ENCODE data around the gene CAPN2. TPM values are rescaled to one million over a fixed set of nuclear protein-coding genes. Genes with fewer than 3 reads are reported as not detected.
A peak's percentile ranks its signal among the peaks of the same experiment; 100 is the strongest.

CAPN2 gene
- total RNA-seq, 1 donor from 2014 or later = 271 TPM

GRCh38 chr1:223713546-223714420, 1.4 kb downstream of the CAPN2 start:
- Mint-ChIP-seq H3K36me3 (ENCODE audit: unreplicated experiment) (peaks cover 11% of the 10 kb centered on the region), H3K4me3 (ENCODE audit: unreplicated experiment) (peak overlapping the region; percentile 93), H3K27ac (ENCODE audit: unreplicated experiment) (peak overlapping the region; percentile 85), H3K27me3 (ENCODE audit: unreplicated experiment) (no peaks in the 10 kb centered on the region), H3K4me1 (ENCODE audit: unreplicated experiment) (peaks cover 71% of the 10 kb centered on the region), H3K9me3 (ENCODE audit: unreplicated experiment) (no peaks in the 10 kb centered on the region)
- TF ChIP-seq, protein P1, sequence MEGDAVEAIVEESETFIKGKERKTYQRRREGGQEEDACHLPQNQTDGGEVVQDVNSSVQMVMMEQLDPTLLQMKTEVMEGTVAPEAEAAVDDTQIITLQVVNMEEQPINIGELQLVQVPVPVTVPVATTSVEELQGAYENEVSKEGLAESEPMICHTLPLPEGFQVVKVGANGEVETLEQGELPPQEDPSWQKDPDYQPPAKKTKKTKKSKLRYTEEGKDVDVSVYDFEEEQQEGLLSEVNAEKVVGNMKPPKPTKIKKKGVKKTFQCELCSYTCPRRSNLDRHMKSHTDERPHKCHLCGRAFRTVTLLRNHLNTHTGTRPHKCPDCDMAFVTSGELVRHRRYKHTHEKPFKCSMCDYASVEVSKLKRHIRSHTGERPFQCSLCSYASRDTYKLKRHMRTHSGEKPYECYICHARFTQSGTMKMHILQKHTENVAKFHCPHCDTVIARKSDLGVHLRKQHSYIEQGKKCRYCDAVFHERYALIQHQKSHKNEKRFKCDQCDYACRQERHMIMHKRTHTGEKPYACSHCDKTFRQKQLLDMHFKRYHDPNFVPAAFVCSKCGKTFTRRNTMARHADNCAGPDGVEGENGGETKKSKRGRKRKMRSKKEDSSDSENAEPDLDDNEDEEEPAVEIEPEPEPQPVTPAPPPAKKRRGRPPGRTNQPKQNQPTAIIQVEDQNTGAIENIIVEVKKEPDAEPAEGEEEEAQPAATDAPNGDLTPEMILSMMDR (IDR thresholded peaks at IDR 0.05) = no peak
- no peak for DNase-seq (ENCODE audit: extremely low spot score, unreplicated experiment)

DNA sequence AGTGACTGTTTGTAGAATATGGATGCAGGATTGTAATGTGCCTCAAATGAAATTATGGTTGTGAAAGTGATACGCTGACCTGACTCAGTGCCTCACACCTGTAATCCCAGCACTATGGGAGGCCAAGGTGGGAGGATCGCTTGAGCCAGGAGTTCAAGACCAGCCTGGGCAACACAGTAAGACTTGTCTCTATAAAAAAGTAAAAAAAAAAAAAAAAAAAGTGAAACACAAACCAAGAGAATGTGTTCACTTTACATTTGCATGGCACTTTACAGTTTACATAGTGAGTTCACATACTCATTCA, 2.0 kb downstream of the CAPN2 start:
- no peak for DNase-seq (ENCODE audit: extremely low spot score, unreplicated experiment)
- Mint-ChIP-seq H3K27me3 (ENCODE audit: unreplicated experiment) (no peaks in the 10 kb centered on the region), H3K4me3 (ENCODE audit: unreplicated experiment) (peak overlapping the region; percentile 93), H3K36me3 (ENCODE audit: unreplicated experiment) (peaks cover 14% of the 10 kb centered on the region), H3K9me3 (ENCODE audit: unreplicated experiment) (no peaks in the 10 kb centered on the region), H3K4me1 (ENCODE audit: unreplicated experiment) (peaks cover 67% of the 10 kb centered on the region), H3K27ac (ENCODE audit: unreplicated experiment) (peak overlapping the region; percentile 85)
- TF ChIP-seq, protein P1 (IDR thresholded peaks at IDR 0.05) = no peak

GRCh38 chr1:223714849-223715603, 2.7 kb downstream of the CAPN2 start:
- DNase-seq (ENCODE audit: extremely low spot score, unreplicated experiment) = no peak
- peaks cover 70% of the 10 kb centered on the region for H3K4me1 Mint-ChIP-seq (ENCODE audit: unreplicated experiment)
- peaks cover 18% of the 10 kb centered on the region for H3K36me3 Mint-ChIP-seq (ENCODE audit: unreplicated experiment)
- H3K9me3 Mint-ChIP-seq (ENCODE audit: unreplicated experiment) = no peaks in the 10 kb centered on the region
- TF ChIP-seq, protein P1 (IDR thresholded peaks at IDR 0.05) = peak; percentile 12
- no peaks in the 10 kb centered on the region for H3K27me3 Mint-ChIP-seq (ENCODE audit: unreplicated experiment)
- H3K4me3 Mint-ChIP-seq (ENCODE audit: unreplicated experiment) = peak overlapping the region; percentile 67
- peak overlapping the region; percentile 72 for H3K27ac Mint-ChIP-seq (ENCODE audit: unreplicated experiment)

- DNase-seq (ENCODE audit: extremely low spot score, unreplicated experiment) = no peak
- H3K27me3 Mint-ChIP-seq (ENCODE audit: unreplicated experiment) = no peaks in the 10 kb centered on the region
- H3K36me3 Mint-ChIP-seq (ENCODE audit: unreplicated experiment) = peaks cover 20% of the 10 kb centered on the region
- no peaks in the 10 kb centered on the region for H3K9me3 Mint-ChIP-seq (ENCODE audit: unreplicated experiment)
- TF ChIP-seq, protein P1 (IDR thresholded peaks at IDR 0.05) = no peak
- peaks cover 76% of the 10 kb centered on the region for H3K4me1 Mint-ChIP-seq (ENCODE audit: unreplicated experiment)
- peak overlapping the region; percentile 72 for H3K27ac Mint-ChIP-seq (ENCODE audit: unreplicated experiment)
- H3K4me3 Mint-ChIP-seq (ENCODE audit: unreplicated experiment) = peak overlapping the region; percentile 67
Measured at GRCh38 chr1:223715604-223716172, 3.3 kb downstream of the CAPN2 start.

Data from osteocyte (in vitro differentiated cells).